IMR-90 (cell line): ENCODE results near the gene PLCZ1.
"Not testable (repeated sequence)": the region's sequence is repeated elsewhere in the genome, so short reads cannot be mapped to it uniquely, and the experiment has no call there.

Experiments used
- CEBPB ChIP-seq: IDR thresholded peaks from 2 replicates; pipeline ENCODE4 v1.6.1; 2012; ENCODE audit warnings: low read depth, low read length, improper control_type of control experiment
- CHD1 ChIP-seq: IDR thresholded peaks from 2 replicates; pipeline ENCODE4 v1.6.1; 2012; ENCODE audit warnings: low read depth, low read length, improper control_type of control experiment
- MAFK ChIP-seq: IDR thresholded peaks from 2 replicates; pipeline ENCODE4 v1.6.1; 2012; ENCODE audit warnings: low read depth, low read length, improper control_type of control experiment
- MAZ ChIP-seq: IDR thresholded peaks from 2 replicates; pipeline ENCODE4 v1.6.1; 2012; ENCODE audit warnings: low read depth, mild to moderate bottlenecking, low read length, improper control_type of control experiment, moderate library complexity, borderline replicate concordance
- NFE2L2 ChIP-seq: fragments of 150-350 bp; IDR thresholded peaks from 2 replicates; pipeline ENCODE4 v1.6.1; 2016; ENCODE audit warnings: low read depth, mild to moderate bottlenecking, low read length
- POLR2A ChIP-seq: IDR thresholded peaks from 2 replicates; pipeline ENCODE4 v1.6.1; 2012; ENCODE audit warnings: mild to moderate bottlenecking, low read depth, low read length
- RAD21 ChIP-seq: IDR thresholded peaks from 2 replicates; pipeline ENCODE4 v1.6.1; 2012; ENCODE audit warnings: low read length, improper control_type of control experiment
- SMC3 ChIP-seq: fragments of 150-350 bp; IDR thresholded peaks from 2 replicates; pipeline ENCODE4 v1.6.1; 2016; ENCODE audit warnings: low read depth, mild to moderate bottlenecking, antibody characterized with exemption, low read length, moderate library complexity
- USF2 ChIP-seq: fragments of 150-350 bp; IDR thresholded peaks from 2 replicates; pipeline ENCODE4 v1.6.1; 2017; ENCODE audit warnings: mild to moderate bottlenecking, antibody characterized with exemption, low read length, low read depth
- TF ChIP-seq, protein P1 (sequence below): conservative IDR thresholded peaks from 2 replicates; pipeline ENCODE4 v1.5.1; 2012; ENCODE audit warnings: mild to moderate bottlenecking, low read depth, low read length, improper control_type of control experiment

- TF ChIP-seq, protein P1, sequence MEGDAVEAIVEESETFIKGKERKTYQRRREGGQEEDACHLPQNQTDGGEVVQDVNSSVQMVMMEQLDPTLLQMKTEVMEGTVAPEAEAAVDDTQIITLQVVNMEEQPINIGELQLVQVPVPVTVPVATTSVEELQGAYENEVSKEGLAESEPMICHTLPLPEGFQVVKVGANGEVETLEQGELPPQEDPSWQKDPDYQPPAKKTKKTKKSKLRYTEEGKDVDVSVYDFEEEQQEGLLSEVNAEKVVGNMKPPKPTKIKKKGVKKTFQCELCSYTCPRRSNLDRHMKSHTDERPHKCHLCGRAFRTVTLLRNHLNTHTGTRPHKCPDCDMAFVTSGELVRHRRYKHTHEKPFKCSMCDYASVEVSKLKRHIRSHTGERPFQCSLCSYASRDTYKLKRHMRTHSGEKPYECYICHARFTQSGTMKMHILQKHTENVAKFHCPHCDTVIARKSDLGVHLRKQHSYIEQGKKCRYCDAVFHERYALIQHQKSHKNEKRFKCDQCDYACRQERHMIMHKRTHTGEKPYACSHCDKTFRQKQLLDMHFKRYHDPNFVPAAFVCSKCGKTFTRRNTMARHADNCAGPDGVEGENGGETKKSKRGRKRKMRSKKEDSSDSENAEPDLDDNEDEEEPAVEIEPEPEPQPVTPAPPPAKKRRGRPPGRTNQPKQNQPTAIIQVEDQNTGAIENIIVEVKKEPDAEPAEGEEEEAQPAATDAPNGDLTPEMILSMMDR, result not testable (repeated sequence)
- not testable (repeated sequence) for TF ChIP-seq USF2, MAZ, POLR2A, CEBPB, MAFK, CHD1, SMC3, RAD21, NFE2L2
Observed at GRCh38 chr12:18766479-18766878, 28.7 kb upstream of the PLCZ1 start.
